ENCODE results near the gene PFKL. TPM values are rescaled to one million over a fixed set of nuclear protein-coding genes. Genes with fewer than 3 reads are reported as not detected.
A peak's percentile ranks its signal among the peaks of the same experiment; 100 is the strongest.

Gene PFKL
- total and polyA plus RNA-seq, 2 of the 8 experiments (the other 6 are each of a cell fraction or from before 2014, with no cell fraction given): 80.2 to 82.3 TPM

GRCh38 chr21:44368711-44369446 lies 69.0 kb downstream of the PFKL start:
- 34% methylated on average over 24 of the region's 35 CpGs; no CpG with 5 or more reads in 1 of the 2 experiments for WGBS, 2 experiments (ENCODE audit: extremely low coverage in 1 of 2, insufficient coverage in 1 of 2, insufficient read length in 1 of 2, insufficient replicate concordance in 2 of 2, low coverage in 1 of 2, low lambda C conversion rate in 2 of 2, missing lambda C conversion rate in 1 of 2)

More at GRCh38 chr21:44368711-44369446, 69.0 kb downstream of the PFKL start:
- Histone ChIP-seq H4K20me1 (replicated peaks in 1 of 2; ENCODE audit: control insufficient read depth in 1 of 2, insufficient read depth in 2 of 2, low read length in 2 of 2) (no peaks in the 10 kb centered on the region), H3K4ac (replicated peaks; ENCODE audit: insufficient read length, low read depth, low read length) (no peak overlapping the region), H3K79me2 (ENCODE audit: control insufficient read depth in 1 of 2, insufficient read depth in 2 of 2, low read length in 2 of 2) (no peaks in the 10 kb centered on the region), H3K18ac (ENCODE audit: extremely low read depth, low read length) (no peak overlapping the region; the same call in none of the 2 replicates), H2BK12ac (ENCODE audit: low read depth, low read length) (peak overlapping the region; percentile 39; the same call in 1 of the 2 replicates), H4K91ac (replicated peaks; ENCODE audit: insufficient read length, low read length) (no peak overlapping the region), H4K5ac (ENCODE audit: insufficient read length, low read depth, low read length) (no peak overlapping the region), H2BK120ac (replicated peaks; ENCODE audit: low read depth, low read length) (no peak overlapping the region), H3K79me1 (ENCODE audit: low read depth, low read length) (no peaks in the 10 kb centered on the region), H3K27ac (ENCODE audit: low read depth, low read length) (no peak overlapping the region), H3K9ac (replicated peaks in 1 of 4; ENCODE audit: extremely low read depth in 1 of 4, low read depth in 3 of 4, low read length in 3 of 4) (no peak overlapping the region; a peak in 1 of 7 replicates), H2AFZ (ENCODE audit: low read length) (no peak overlapping the region), H4K8ac (ENCODE audit: extremely low read depth, insufficient read depth, low read length) (peak overlapping the region; percentile 57), H2AK5ac (ENCODE audit: low read depth, low read length) (no peak overlapping the region), H2BK15ac (ENCODE audit: low read length) (no peak overlapping the region), H3K27me3 (replicated peaks in 1 of 4; ENCODE audit: control insufficient read depth in 3 of 4, extremely low read depth in 1 of 4, insufficient read depth in 3 of 4, low read length in 3 of 4) (peaks cover 0 to 20% (median 15%) of the 10 kb centered on the region in 4 experiments; a peak in 6 of 7 replicates), H3K36me3 (ENCODE audit: control insufficient read depth in 2 of 4, insufficient read depth in 4 of 4, low read length in 3 of 4) (no peaks in the 10 kb centered on the region), H2BK5ac (ENCODE audit: low read depth, low read length) (no peak overlapping the region), H3K9me3 (ENCODE audit: insufficient read depth in 2 of 2, low read depth in 1 of 2, low read length in 1 of 2) (no peaks in the 10 kb centered on the region; a peak in 1 of 4 replicates), H3K23ac (ENCODE audit: insufficient read length) (no peak overlapping the region), H3K23me2 (ENCODE audit: low read depth, low read length) (peaks cover 3% of the 10 kb centered on the region; the same call in 1 of the 2 replicates), H2BK20ac (ENCODE audit: low read length) (no peak overlapping the region), H3K4me2 (ENCODE audit: insufficient read depth in 1 of 2, low read depth in 2 of 2, low read length in 2 of 2) (peak overlapping the region; percentile 38 to 67), H3K14ac (ENCODE audit: insufficient read length) (no peak overlapping the region), H3K56ac (replicated peaks; ENCODE audit: insufficient read length, low read depth, low read length) (no peak overlapping the region), H3K4me1 (replicated peaks in 1 of 4; ENCODE audit: control insufficient read depth in 3 of 4, insufficient read depth in 4 of 4, low read length in 3 of 4) (peaks cover 0 to 12% (median 7%) of the 10 kb centered on the region in 4 experiments; a peak in 6 of 7 replicates), H3K4me3 (ENCODE audit: extremely low read depth in 1 of 4, insufficient read depth in 2 of 4, low read depth in 3 of 4, low read length in 4 of 4) (peak overlapping the region in 1 of 4 experiments; percentile 46; a peak in 2 of 8 replicates)
- TF ChIP-seq E2F6 (IDR thresholded peaks at IDR 0.05) (peak; percentile 32; the same call in 1 of the 2 replicates), TEAD4 (IDR thresholded peaks at IDR 0.05; ENCODE audit: low read depth, low read length) (no peak), CTCF (IDR thresholded peaks at IDR 0.05; ENCODE audit: control extremely low read depth in 1 of 3, insufficient read depth in 1 of 3, low read depth in 1 of 3, low read length in 3 of 3) (peak; percentile 14 to 17 (median 16); a peak in 2 of 4 replicates), RXRA (IDR thresholded peaks at IDR 0.05; ENCODE audit: insufficient read depth, low read depth, low read length) (no peak)
- POLR2A ChIA-PET (ENCODE audit: partially characterized antibody): no interaction called here
- FAIRE-seq (no peak), DNase-seq (ENCODE audit: low read depth in 1 of 2, low spot score in 2 of 2) (peak in 1 of 2 experiments; percentile 72)
- CTCF ChIA-PET (ENCODE audit: partially characterized antibody): interaction anchor here (0.8 to 2.1 kb wide), 10 partner anchors 8 to 121 kb away, joined by 3 to 15 read pairs (median 4); no protein-coding TSS in a partner anchor

Measured in H1 (cell line).